Neuronal stem cell (in vitro differentiated cells): ENCODE results near the gene SHISA6.

Experiments
- DNase-seq: peaks from one replicate; pipeline ENCODE4 v3.0.0-alpha.2; 2013; ENCODE audit warnings: low spot score
- H2AFZ ChIP-seq: one replicate; pipeline ENCODE4 v1.6.1; 2013; ENCODE audit warnings: mild to moderate bottlenecking, low read length, inconsistent platforms
- H2AK5ac ChIP-seq: 2 replicates; pipeline ENCODE4 v1.6.1; 2013; ENCODE audit warnings: low read depth, mild to moderate bottlenecking, inconsistent platforms, low read length, moderate library complexity, mixed read lengths
- H2BK120ac ChIP-seq: 2 replicates; pipeline ENCODE4 v1.6.1; 2013; ENCODE audit warnings: low read depth, mild to moderate bottlenecking, inconsistent platforms, low read length, moderate library complexity, mixed read lengths
- H2BK12ac ChIP-seq: one replicate; pipeline ENCODE4 v1.6.1; 2013; ENCODE audit warnings: low read length, inconsistent platforms
- H2BK15ac ChIP-seq: 2 replicates; pipeline ENCODE4 v1.6.1; 2013; ENCODE audit warnings: mild to moderate bottlenecking, low read length, inconsistent platforms, mixed read lengths
- H2BK5ac ChIP-seq: one replicate; pipeline ENCODE4 v1.6.1; 2013; ENCODE audit warnings: inconsistent platforms, mild to moderate bottlenecking, low read length, moderate library complexity
- H3K14ac ChIP-seq: one replicate; pipeline ENCODE4 v1.6.1; 2013; ENCODE audit warnings: low read length, inconsistent platforms
- H3K18ac ChIP-seq: 2 replicates; pipeline ENCODE4 v1.6.1; 2013; ENCODE audit warnings: low read length, inconsistent platforms
- H3K23ac ChIP-seq: 2 replicates; pipeline ENCODE4 v1.6.1; 2013; ENCODE audit warnings: low read depth, mild to moderate bottlenecking, mixed read lengths, low read length, inconsistent platforms; ENCODE audit not compliant: poor library complexity
- H3K27ac ChIP-seq: replicated peaks from 3 replicates; pipeline ENCODE4 v1.5.1; 2013; ENCODE audit warnings: low read length, inconsistent platforms
- H3K27me3 ChIP-seq, 3 experiments: 2 replicates each; pipeline ENCODE4 v1.6.1; 2013; ENCODE audit warnings: low read length in 3 of 3, mild to moderate bottlenecking in 2 of 3, inconsistent platforms in 1 of 3, low read depth in 1 of 3, mixed read lengths in 1 of 3, moderate library complexity in 1 of 3; ENCODE audit not compliant: control insufficient read depth in 3 of 3, insufficient read depth in 3 of 3
- H3K36me3 ChIP-seq, 2 donors: replicated peaks in 1 of 2; 2 replicates each; pipeline ENCODE4 v1.6.1; 2013; ENCODE audit warnings: low read length in 2 of 2; ENCODE audit not compliant: control insufficient read depth in 2 of 2, insufficient read depth in 2 of 2
- H3K4ac ChIP-seq: 2 replicates; pipeline ENCODE4 v1.6.1; 2013; ENCODE audit warnings: inconsistent platforms, mild to moderate bottlenecking, low read length, moderate library complexity
- H3K4me1 ChIP-seq, 2 donors: 1 replicate in 1 of 2; 2 replicates in 1 of 2; pipeline ENCODE4 v1.6.1; 2013; ENCODE audit warnings: low read length in 2 of 2, low read depth in 1 of 2; ENCODE audit not compliant: control insufficient read depth in 2 of 2, insufficient read depth in 1 of 2
- H3K4me2 ChIP-seq: one replicate; pipeline ENCODE4 v1.6.1; 2013; ENCODE audit warnings: mild to moderate bottlenecking, low read length, inconsistent platforms; ENCODE audit not compliant: insufficient read depth, poor library complexity, severe bottlenecking
- H3K4me3 ChIP-seq, 2 donors: 2 replicates each; pipeline ENCODE4 v1.5.1; 2013; ENCODE audit warnings: low read length in 2 of 2, mild to moderate bottlenecking in 2 of 2, inconsistent platforms in 1 of 2, moderate library complexity in 1 of 2
- H3K79me1 ChIP-seq: one replicate; pipeline ENCODE4 v1.6.1; 2013; ENCODE audit warnings: low read depth, mild to moderate bottlenecking, inconsistent platforms, low read length, moderate library complexity
- H3K9ac ChIP-seq: one replicate; pipeline ENCODE4 v1.6.1; 2013; ENCODE audit warnings: mild to moderate bottlenecking, low read depth, low read length, inconsistent platforms; ENCODE audit not compliant: poor library complexity
- H3K9me3 ChIP-seq, 2 donors: replicated peaks in 1 of 2; 2 replicates each; pipeline versions ENCODE3 to v1.6.1; 2013; ENCODE audit warnings: low read length in 2 of 2, mild to moderate bottlenecking in 2 of 2, inconsistent platforms in 1 of 2, low read depth in 1 of 2, mixed read lengths in 1 of 2, moderate library complexity in 1 of 2; ENCODE audit not compliant: control insufficient read depth in 2 of 2, insufficient read depth in 1 of 2
- H4K8ac ChIP-seq: one replicate; pipeline ENCODE4 v1.6.1; 2013; ENCODE audit warnings: low read depth, mild to moderate bottlenecking, inconsistent platforms, low read length, moderate library complexity
- H4K91ac ChIP-seq: one replicate; pipeline ENCODE4 v1.6.1; 2013; ENCODE audit warnings: low read length, low read depth, mild to moderate bottlenecking, inconsistent platforms; ENCODE audit not compliant: poor library complexity
- WGBS, 2 donors: extraction: QIAGEN DNeasy Blood & Tissue Kit; methylation state at CpG; one replicate each; pipeline ENCODE4 v1.1.7; 2013; ENCODE audit warnings: missing lambda C conversion rate in 2 of 2, mixed read lengths in 1 of 2; ENCODE audit not compliant: insufficient read length in 2 of 2, insufficient replicate concordance in 1 of 2; ENCODE audit errors: extremely low coverage in 2 of 2; 5-methylcytosine and 5-hydroxymethylcytosine counted together

Gene SHISA6

DNA sequence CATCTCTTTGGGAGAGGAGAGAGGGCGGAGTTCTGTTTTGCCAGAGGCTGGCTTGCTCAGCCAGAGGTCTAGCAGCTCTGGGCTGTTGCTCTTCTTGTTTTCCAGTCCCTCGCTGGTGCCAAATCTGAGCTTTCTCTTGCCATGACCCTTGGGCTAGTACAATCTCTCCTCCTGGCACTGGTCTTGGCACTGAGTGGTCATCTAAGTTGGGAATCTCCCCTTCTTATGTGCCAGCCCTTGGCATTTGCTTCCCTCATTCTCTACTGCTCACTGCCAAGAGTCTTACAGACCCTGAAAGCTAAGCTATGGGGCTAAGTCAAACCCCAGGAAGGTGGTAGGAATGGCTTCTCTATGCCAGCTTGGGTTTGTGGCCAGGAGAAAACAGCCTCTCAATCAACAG, 148.6 kb downstream of the SHISA6 start:
- no peak for DNase-seq
- H4K91ac ChIP-seq, result no peak overlapping the region
- no peaks in the 10 kb centered on the region for H3K27me3 ChIP-seq
- H3K4me3 ChIP-seq, result no peak overlapping the region
- H2BK5ac ChIP-seq, result no peak overlapping the region
- H3K36me3 ChIP-seq, result no peaks in the 10 kb centered on the region
- H2BK120ac ChIP-seq, result no peak overlapping the region
- H3K14ac ChIP-seq, result no peak overlapping the region
- peaks cover 0 to 13% of the 10 kb centered on the region in 2 donors for H3K4me1 ChIP-seq
- H3K27ac ChIP-seq, result no peak overlapping the region
- H3K9ac ChIP-seq, result no peak overlapping the region
- no peak overlapping the region for H3K18ac ChIP-seq
- no peak overlapping the region for H3K4me2 ChIP-seq
- H4K8ac ChIP-seq, result no peak overlapping the region
- peaks cover 0 to 6% of the 10 kb centered on the region in 2 donors for H3K9me3 ChIP-seq
- no peak overlapping the region for H3K23ac ChIP-seq
- no peak overlapping the region for H2BK12ac ChIP-seq
- no CpG with 5 or more reads among the region's 2 CpGs for WGBS, 2 donors
- no peaks in the 10 kb centered on the region for H3K79me1 ChIP-seq
- H3K4ac ChIP-seq, result no peak overlapping the region
- no peak overlapping the region for H2AK5ac ChIP-seq
- no peak overlapping the region for H2BK15ac ChIP-seq
- H2AFZ ChIP-seq, result no peak overlapping the region

DNA sequence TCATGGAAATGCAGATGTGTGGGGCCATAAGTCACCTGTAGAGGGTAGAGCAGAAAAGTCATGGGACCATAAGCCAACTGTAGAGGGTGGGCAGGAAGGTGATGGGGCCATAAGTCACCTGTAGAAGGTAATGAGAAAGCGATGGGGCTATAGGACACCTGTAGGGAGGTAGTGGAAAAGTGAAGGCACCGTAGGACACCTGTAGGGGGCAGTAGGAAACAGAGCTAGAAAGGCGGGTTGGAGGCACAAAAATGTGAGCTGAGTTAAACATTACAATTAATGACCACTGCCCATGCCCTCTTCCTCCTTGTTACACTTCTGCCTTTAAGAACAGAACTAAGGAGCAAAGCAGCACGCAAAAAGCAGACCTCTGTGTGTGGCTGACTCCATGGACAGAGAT, 150.1 kb downstream of the SHISA6 start:
- no peak overlapping the region for H2BK12ac ChIP-seq
- H2BK120ac ChIP-seq, result no peak overlapping the region
- H2BK15ac ChIP-seq, result no peak overlapping the region
- H2BK5ac ChIP-seq, result no peak overlapping the region
- no peak overlapping the region for H4K8ac ChIP-seq
- no peak overlapping the region for H3K14ac ChIP-seq
- no peak overlapping the region for H3K4me3 ChIP-seq
- no peaks in the 10 kb centered on the region for H3K36me3 ChIP-seq
- H4K91ac ChIP-seq, result no peak overlapping the region
- peaks cover 0 to 6% of the 10 kb centered on the region in 2 donors for H3K9me3 ChIP-seq
- peaks cover 0 to 13% of the 10 kb centered on the region in 2 donors for H3K4me1 ChIP-seq
- WGBS, 2 donors, result no CpG with 5 or more reads among the region's 4 CpGs
- H3K27ac ChIP-seq, result no peak overlapping the region
- H3K79me1 ChIP-seq, result no peaks in the 10 kb centered on the region
- H2AK5ac ChIP-seq, result no peak overlapping the region
- no peak overlapping the region for H2AFZ ChIP-seq
- no peak overlapping the region for H3K9ac ChIP-seq
- H3K4ac ChIP-seq, result no peak overlapping the region
- H3K27me3 ChIP-seq, result no peaks in the 10 kb centered on the region
- H3K4me2 ChIP-seq, result no peak overlapping the region
- H3K23ac ChIP-seq, result no peak overlapping the region
- no peak overlapping the region for H3K18ac ChIP-seq
- DNase-seq, result no peak

DNA sequence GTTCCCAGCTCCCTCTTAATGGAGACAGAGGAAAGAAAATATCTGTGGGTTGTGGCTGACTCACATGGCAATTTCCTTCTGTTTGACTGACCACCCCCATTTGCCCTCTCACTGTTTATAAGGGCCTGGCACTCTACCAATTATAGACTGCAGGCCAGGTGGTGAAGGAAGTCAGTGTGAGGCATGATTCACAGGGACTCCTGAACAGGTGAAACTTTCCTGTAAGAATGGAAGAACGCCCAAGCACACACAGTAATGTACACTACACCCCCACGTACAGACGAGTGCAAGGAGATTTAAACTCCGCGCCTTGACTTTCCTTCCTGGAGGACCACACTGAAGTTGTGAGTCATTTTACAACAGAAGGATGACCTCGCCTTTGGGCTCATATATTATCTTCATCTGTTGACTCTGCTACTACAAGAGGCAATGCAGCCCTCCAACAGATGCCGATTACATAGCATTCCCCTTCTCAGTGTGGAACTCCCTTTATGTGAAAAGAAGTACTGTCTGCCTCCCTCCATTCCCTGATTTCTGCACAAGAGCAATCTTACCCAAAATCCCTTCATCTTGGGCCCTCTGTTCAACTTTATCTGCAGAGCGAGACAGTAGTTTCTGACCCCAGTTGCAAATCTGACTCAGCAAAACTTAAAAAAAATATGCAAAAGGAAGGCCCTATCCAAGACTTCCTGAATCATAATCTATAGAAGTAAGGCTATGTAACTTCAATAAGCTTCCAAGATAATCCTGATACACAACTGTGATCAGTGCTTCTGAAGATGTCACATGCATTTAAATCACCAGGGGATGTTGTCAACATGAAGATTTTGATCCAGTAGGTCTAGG, 163.6 kb downstream of the SHISA6 start:
- H4K91ac ChIP-seq, result no peak overlapping the region
- H3K4ac ChIP-seq, result no peak overlapping the region
- no peak overlapping the region for H2AFZ ChIP-seq
- no peak overlapping the region for H2BK5ac ChIP-seq
- peaks cover 0 to 7% of the 10 kb centered on the region in 2 donors for H3K9me3 ChIP-seq
- DNase-seq, result no peak
- H3K27ac ChIP-seq, result no peak overlapping the region
- H3K4me1 ChIP-seq, result no peaks in the 10 kb centered on the region
- no peaks in the 10 kb centered on the region for H3K36me3 ChIP-seq
- no peak overlapping the region for H3K9ac ChIP-seq
- no CpG with 5 or more reads among the region's 8 CpGs for WGBS, 2 donors
- no peaks in the 10 kb centered on the region for H3K27me3 ChIP-seq
- H2AK5ac ChIP-seq, result no peak overlapping the region
- no peak overlapping the region for H2BK12ac ChIP-seq
- no peak overlapping the region for H3K18ac ChIP-seq
- no peak overlapping the region for H4K8ac ChIP-seq
- H3K79me1 ChIP-seq, result no peaks in the 10 kb centered on the region
- H2BK15ac ChIP-seq, result no peak overlapping the region
- H3K23ac ChIP-seq, result no peak overlapping the region
- H3K14ac ChIP-seq, result no peak overlapping the region
- H3K4me2 ChIP-seq, result no peak overlapping the region
- no peak overlapping the region for H3K4me3 ChIP-seq
- H2BK120ac ChIP-seq, result no peak overlapping the region

GRCh38 chr17:11406716-11407115, 165.7 kb downstream of the SHISA6 start:
- H2BK120ac ChIP-seq, result no peak overlapping the region
- H2BK12ac ChIP-seq, result no peak overlapping the region
- no CpG with 5 or more reads among the region's 3 CpGs for WGBS, 2 donors
- no peak overlapping the region for H3K4me3 ChIP-seq
- peaks cover 0 to 5% of the 10 kb centered on the region in 2 donors for H3K9me3 ChIP-seq
- no peak overlapping the region for H2BK15ac ChIP-seq
- no peaks in the 10 kb centered on the region for H3K36me3 ChIP-seq
- no peak overlapping the region for H3K23ac ChIP-seq
- H3K27me3 ChIP-seq, result no peaks in the 10 kb centered on the region
- no peak overlapping the region for H2AK5ac ChIP-seq
- H3K79me1 ChIP-seq, result no peaks in the 10 kb centered on the region
- H2AFZ ChIP-seq, result no peak overlapping the region
- no peak overlapping the region for H3K27ac ChIP-seq
- no peak overlapping the region for H4K91ac ChIP-seq
- no peak overlapping the region for H3K4ac ChIP-seq
- no peak overlapping the region for H3K9ac ChIP-seq
- no peak overlapping the region for H2BK5ac ChIP-seq
- H3K4me1 ChIP-seq, result no peaks in the 10 kb centered on the region
- H4K8ac ChIP-seq, result no peak overlapping the region
- H3K4me2 ChIP-seq, result no peak overlapping the region
- DNase-seq, result no peak
- no peak overlapping the region for H3K14ac ChIP-seq
- H3K18ac ChIP-seq, result no peak overlapping the region
